H9 (cell line): Measurements from ENCODE around the gene FSIP1. TPM values are rescaled to one million over a fixed set of nuclear protein-coding genes. Genes with fewer than 3 reads are reported as not detected.

Experiments used
- DNase-seq: peaks from one replicate; pipeline ENCODE4 v3.0.0-alpha.2; 2017
- H2AFZ ChIP-seq: one replicate; pipeline ENCODE4 v1.6.1; 2013; ENCODE audit warnings: mild to moderate bottlenecking, low read length, control low read depth, moderate library complexity
- H2AK5ac ChIP-seq: 2 replicates; pipeline ENCODE4 v1.6.1; 2013; ENCODE audit warnings: low read length, control low read depth, mixed read lengths; ENCODE audit not compliant: insufficient read length
- H2BK120ac ChIP-seq: one replicate; pipeline ENCODE4 v1.6.1; 2013; ENCODE audit warnings: low read depth, mild to moderate bottlenecking, low read length, control low read depth, inconsistent platforms; ENCODE audit not compliant: poor library complexity, severe bottlenecking
- H2BK12ac ChIP-seq: 2 replicates; pipeline ENCODE4 v1.6.1; 2013; ENCODE audit warnings: low read length, control low read depth, mixed read lengths, low read depth; ENCODE audit not compliant: insufficient read length
- H2BK15ac ChIP-seq: 2 replicates; pipeline ENCODE4 v1.6.1; 2013; ENCODE audit warnings: low read depth, low read length, control low read depth
- H2BK20ac ChIP-seq: one replicate; pipeline ENCODE4 v1.6.1; 2013; ENCODE audit warnings: low read depth, mild to moderate bottlenecking, low read length, control low read depth, inconsistent platforms; ENCODE audit not compliant: poor library complexity, severe bottlenecking
- H2BK5ac ChIP-seq: 2 replicates; pipeline ENCODE4 v1.6.1; 2013; ENCODE audit warnings: low read length, control low read depth, mixed read lengths; ENCODE audit not compliant: insufficient read length
- H3K14ac ChIP-seq: 2 replicates; pipeline ENCODE4 v1.6.1; 2013; ENCODE audit warnings: low read length, control low read depth; ENCODE audit not compliant: insufficient read depth
- H3K18ac ChIP-seq: 2 replicates; pipeline ENCODE4 v1.6.1; 2013; ENCODE audit warnings: low read depth, mild to moderate bottlenecking, mixed read lengths, low read length, control low read depth; ENCODE audit not compliant: insufficient read length
- H3K23ac ChIP-seq: 2 replicates; pipeline ENCODE4 v1.6.1; 2013; ENCODE audit warnings: low read length, control low read depth, mixed read lengths, low read depth; ENCODE audit not compliant: insufficient read length
- H3K23me2 ChIP-seq: 2 replicates; pipeline ENCODE4 v1.6.1; 2013; ENCODE audit warnings: low read depth, mild to moderate bottlenecking, mixed read lengths, low read length, control low read depth; ENCODE audit not compliant: insufficient read length, poor library complexity, severe bottlenecking
- H3K27ac ChIP-seq: 2 replicates; pipeline ENCODE4 v1.5.1; 2013; ENCODE audit warnings: low read length, control low read depth, mixed read lengths, low read depth; ENCODE audit not compliant: insufficient read length
- H3K27me3 ChIP-seq: 2 replicates; pipeline ENCODE4 v1.6.1; 2013; ENCODE audit warnings: low read length, control low read depth, inconsistent platforms; ENCODE audit not compliant: insufficient read depth
- H3K4ac ChIP-seq: 2 replicates; pipeline ENCODE4 v1.6.1; 2013; ENCODE audit warnings: low read depth, mild to moderate bottlenecking, control low read depth, inconsistent platforms, low read length, moderate library complexity
- H3K4me1 ChIP-seq: 2 replicates; pipeline ENCODE4 v1.6.1; 2013; ENCODE audit warnings: low read length, control low read depth, inconsistent platforms; ENCODE audit not compliant: insufficient read depth
- H3K4me2 ChIP-seq: 2 replicates; pipeline ENCODE4 v1.6.1; 2013; ENCODE audit warnings: low read length, control low read depth, mixed read lengths; ENCODE audit not compliant: insufficient read length, insufficient read depth
- H3K56ac ChIP-seq: 2 replicates; pipeline ENCODE4 v1.6.1; 2013; ENCODE audit warnings: low read depth, mild to moderate bottlenecking, mixed read lengths, low read length, control low read depth; ENCODE audit not compliant: insufficient read length
- H3K79me1 ChIP-seq: 2 replicates; pipeline ENCODE4 v1.6.1; 2013; ENCODE audit warnings: low read depth, mild to moderate bottlenecking, moderate library complexity, low read length, control low read depth, inconsistent platforms; ENCODE audit not compliant: insufficient read depth, poor library complexity, severe bottlenecking
- H3K79me2 ChIP-seq: 2 replicates; pipeline ENCODE4 v1.6.1; 2013; ENCODE audit warnings: low read length, control low read depth, inconsistent platforms; ENCODE audit not compliant: insufficient read depth
- H3K9ac ChIP-seq: 2 replicates; pipeline ENCODE4 v1.6.1; 2013; ENCODE audit warnings: low read length, control low read depth, mixed read lengths; ENCODE audit not compliant: insufficient read length; ENCODE audit errors: extremely low read depth
- H3K9me3 ChIP-seq: one replicate; pipeline ENCODE4 v1.6.1; 2013; ENCODE audit warnings: low read depth, low read length, inconsistent platforms; ENCODE audit not compliant: control insufficient read depth
- H3T11ph ChIP-seq: one replicate; pipeline ENCODE4 v1.6.1; 2013; ENCODE audit warnings: mild to moderate bottlenecking, low read length, control low read depth, inconsistent platforms
- H4K20me1 ChIP-seq: one replicate; pipeline ENCODE4 v1.6.1; 2013; ENCODE audit not compliant: control insufficient read depth, insufficient read length, insufficient read depth
- H4K5ac ChIP-seq: 2 replicates; pipeline ENCODE4 v1.6.1; 2013; ENCODE audit warnings: low read depth, mild to moderate bottlenecking, mixed read lengths, low read length, control low read depth; ENCODE audit not compliant: insufficient read length
- H4K8ac ChIP-seq: replicated peaks from 2 replicates; pipeline ENCODE4 v1.6.1; 2013; ENCODE audit warnings: low read length, control low read depth, mixed read lengths, low read depth; ENCODE audit not compliant: insufficient read length
- H4K91ac ChIP-seq: 2 replicates; pipeline ENCODE4 v1.6.1; 2013; ENCODE audit warnings: low read depth, mild to moderate bottlenecking, moderate library complexity, mixed read lengths, low read length, control low read depth; ENCODE audit not compliant: insufficient read length
- H3K27ac Mint-ChIP-seq, 3 experiments: 2 replicates in 2 of 3; 3 replicates in 1 of 3; pipeline ENCODE4 v1.8.0; 2020 to 2021; ENCODE audit warnings: mixed read lengths in 3 of 3, mild to moderate bottlenecking in 1 of 3, moderate library complexity in 1 of 3
- H3K27me3 Mint-ChIP-seq: 2 replicates; pipeline ENCODE4 v1.8.0; 2021; ENCODE audit warnings: low read depth, mild to moderate bottlenecking, moderate library complexity, mixed read lengths
- H3K36me3 Mint-ChIP-seq, 3 experiments: 2 replicates in 2 of 3; 3 replicates in 1 of 3; pipeline ENCODE4 v1.8.0; 2020 to 2021; ENCODE audit warnings: low read depth in 3 of 3, mixed read lengths in 3 of 3; ENCODE audit not compliant: insufficient read depth in 1 of 3
- H3K4me1 Mint-ChIP-seq, 2 experiments: 2 replicates each; pipeline ENCODE4 v1.8.0; 2020; ENCODE audit warnings: mixed read lengths in 2 of 2
- H3K4me3 Mint-ChIP-seq, 2 experiments: 2 replicates in 1 of 2; 3 replicates in 1 of 2; pipeline ENCODE4 v1.8.0; 2020 to 2021; ENCODE audit warnings: mild to moderate bottlenecking in 2 of 2, mixed read lengths in 2 of 2, moderate library complexity in 1 of 2
- H3K9me3 Mint-ChIP-seq, 2 experiments: 2 replicates in 1 of 2; 3 replicates in 1 of 2; pipeline ENCODE4 v1.8.0; 2020; ENCODE audit warnings: mild to moderate bottlenecking in 2 of 2, mixed read lengths in 2 of 2, moderate library complexity in 1 of 2
- CTCF ChIP-seq: fragments of 200-600 bp; sonication (generic); conservative IDR thresholded peaks from 3 replicates; pipeline ENCODE4 v1.8.0; 2021; ENCODE audit warnings: antibody characterized with exemption, mild to moderate bottlenecking
- WGBS: extraction: QIAGEN DNeasy Blood & Tissue Kit; methylation state at CpG from one replicate; pipeline ENCODE4 v1.1.7; 2013; ENCODE audit warnings: missing lambda C conversion rate, low lambda C conversion rate, mixed read lengths; ENCODE audit not compliant: insufficient read length; ENCODE audit errors: extremely low coverage; 5-methylcytosine and 5-hydroxymethylcytosine counted together
- total RNA-seq: library from RNA; stranded (reverse); gene quantifications from 2 replicates; pipeline ENCODE4 v1.2.1, GENCODE V29; 2021

FSIP1 gene
- total RNA-seq, 1 experiment from 2014 or later = 0.96 TPM

- WGBS = no CpG with 5 or more reads among the region's 13 CpGs
- H3K56ac ChIP-seq = no peak overlapping the region
Observed at GRCh38 chr15:39589815-39590644, 192.6 kb downstream of the FSIP1 start.

More at GRCh38 chr15:39589815-39590644, 192.6 kb downstream of the FSIP1 start:
- Histone ChIP-seq H3K79me2 (no peaks in the 10 kb centered on the region), H3K14ac (no peak overlapping the region), H3K9me3 (no peaks in the 10 kb centered on the region), H4K8ac (no peak overlapping the region), H3K18ac (no peak overlapping the region), H3T11ph (no peak overlapping the region), H2BK12ac (no peak overlapping the region), H2BK5ac (no peak overlapping the region), H4K91ac (no peak overlapping the region), H3K9ac (no peak overlapping the region), H3K4me1 (no peaks in the 10 kb centered on the region), H2AK5ac (no peak overlapping the region), H4K5ac (no peak overlapping the region), H3K27me3 (no peaks in the 10 kb centered on the region), H3K4ac (no peak overlapping the region), H3K27ac (no peak overlapping the region), H3K79me1 (no peaks in the 10 kb centered on the region), H2AFZ (no peak overlapping the region), H2BK20ac (no peak overlapping the region), H2BK120ac (no peak overlapping the region), H4K20me1 (no peaks in the 10 kb centered on the region), H3K23me2 (no peaks in the 10 kb centered on the region), H3K23ac (no peak overlapping the region), H2BK15ac (no peak overlapping the region), H3K4me2 (no peak overlapping the region)
- H3K9me3 Mint-ChIP-seq = no peaks in the 10 kb centered on the region
- no peaks in the 10 kb centered on the region for H3K4me1 Mint-ChIP-seq
- H3K27ac Mint-ChIP-seq = no peak overlapping the region
- no peak for DNase-seq
- H3K27me3 Mint-ChIP-seq = no peaks in the 10 kb centered on the region
- TF ChIP-seq CTCF = no peak
- H3K4me3 Mint-ChIP-seq = no peak overlapping the region
- H3K36me3 Mint-ChIP-seq = peaks cover 53 to 94% (median 94%) of the 10 kb centered on the region in 3 experiments; a peak in 6 of 7 replicates
